ENCODE data around the gene ARAP2. TPM values are rescaled to one million over a fixed set of nuclear protein-coding genes. Genes with fewer than 3 reads are reported as not detected.

ARAP2 gene
- total RNA-seq, 1 experiment from 2014 or later, result 5.5 TPM

GRCh38 chr4:36189511-36190226, 54.6 kb downstream of the ARAP2 start:
- in situ Hi-C loops (cut with HindIII; ENCODE audit: low pct_unique_long_range_greater_than_20kb, low sequenced_read_pairs), result no loop called here
- BruUV-seq (replicated peaks), result no TSS peak
- ATAC-seq (no peak), DNase-seq (ENCODE audit: low read depth, low spot score) (no peak)
- Histone ChIP-seq H3K27me3 (ENCODE audit: control insufficient read depth, insufficient read depth, low read length) (no peaks in the 10 kb centered on the region), H3K36me3 (ENCODE audit: control insufficient read depth, insufficient read depth, low read length) (no peaks in the 10 kb centered on the region), H3K9me3 (ENCODE audit: control insufficient read depth, insufficient read depth, low read depth, low read length) (no peaks in the 10 kb centered on the region), H3K27ac (ENCODE audit: low read length) (no peak overlapping the region), H3K4me1 (ENCODE audit: control insufficient read depth, insufficient read depth, low read length) (no peaks in the 10 kb centered on the region), H3K4me3 (ENCODE audit: low read depth in 2 of 2, low read length in 2 of 2) (no peak overlapping the region)
- ChIA-PET CTCF (interaction anchor here (0.7 kb wide), 1 partner anchor 30 kb away, joined by 3 read pairs; no protein-coding TSS in a partner anchor), POLR2A (no interaction called here)
- no peak for TF ChIP-seq TCF7L2 (IDR thresholded peaks at IDR 0.05; ENCODE audit: low read depth, low read length)
- TF ChIP-seq CTCF (IDR thresholded peaks at IDR 0.05), result no peak
- no peak for TF ChIP-seq POLR2AphosphoS5 (IDR thresholded peaks at IDR 0.05; ENCODE audit: low read depth, low read length)
- intact Hi-C loops (cut with micrococcal nuclease; ENCODE audit: unreplicated experiment), result no loop called here

- Histone ChIP-seq H3K4me3 (ENCODE audit: low read depth in 2 of 2, low read length in 2 of 2) (no peak overlapping the region), H3K36me3 (ENCODE audit: control insufficient read depth, insufficient read depth, low read length) (no peaks in the 10 kb centered on the region), H3K27ac (ENCODE audit: low read length) (no peak overlapping the region), H3K27me3 (ENCODE audit: control insufficient read depth, insufficient read depth, low read length) (no peaks in the 10 kb centered on the region), H3K9me3 (ENCODE audit: control insufficient read depth, insufficient read depth, low read depth, low read length) (no peaks in the 10 kb centered on the region), H3K4me1 (ENCODE audit: control insufficient read depth, insufficient read depth, low read length) (no peaks in the 10 kb centered on the region)
- in situ Hi-C loops (cut with HindIII; ENCODE audit: low pct_unique_long_range_greater_than_20kb, low sequenced_read_pairs) (no loop called here), intact Hi-C loops (cut with micrococcal nuclease; ENCODE audit: unreplicated experiment) (no loop called here)
- TF ChIP-seq CTCF (IDR thresholded peaks at IDR 0.05) (peak; percentile 47; the same call in 1 of the 2 replicates), POLR2AphosphoS5 (IDR thresholded peaks at IDR 0.05; ENCODE audit: low read depth, low read length) (no peak)
- no TSS peak for BruUV-seq (replicated peaks)
- ATAC-seq, result no peak
- peak; percentile 25 for DNase-seq (ENCODE audit: low read depth, low spot score)
- ChIA-PET POLR2A (no interaction called here), CTCF (no interaction called here)
Measured at GRCh38 chr4:36187723-36188333, 56.5 kb downstream of the ARAP2 start.

- Histone ChIP-seq H3K36me3 (ENCODE audit: control insufficient read depth, insufficient read depth, low read length) (no peaks in the 10 kb centered on the region), H3K9me3 (ENCODE audit: control insufficient read depth, insufficient read depth, low read depth, low read length) (no peaks in the 10 kb centered on the region), H3K4me3 (ENCODE audit: low read depth in 2 of 2, low read length in 2 of 2) (no peak overlapping the region), H3K4me1 (ENCODE audit: control insufficient read depth, insufficient read depth, low read length) (no peaks in the 10 kb centered on the region), H3K27ac (ENCODE audit: low read length) (no peak overlapping the region), H3K27me3 (ENCODE audit: control insufficient read depth, insufficient read depth, low read length) (no peaks in the 10 kb centered on the region)
- BruUV-seq (replicated peaks), result no TSS peak
- no peak for TF ChIP-seq TCF7L2 (IDR thresholded peaks at IDR 0.05; ENCODE audit: low read depth, low read length)
- no peak for TF ChIP-seq SIN3A (IDR thresholded peaks at IDR 0.05; ENCODE audit: borderline replicate concordance, insufficient read depth, low read depth, low read length)
- TF ChIP-seq REST (IDR thresholded peaks at IDR 0.05; ENCODE audit: insufficient read depth in 1 of 2, low read depth in 2 of 2, low read length in 1 of 2), result no peak
- TF ChIP-seq CTCF (IDR thresholded peaks at IDR 0.05), result no peak
- TF ChIP-seq POLR2AphosphoS5 (IDR thresholded peaks at IDR 0.05; ENCODE audit: low read depth, low read length), result no peak
- in situ Hi-C loops (cut with HindIII; ENCODE audit: low pct_unique_long_range_greater_than_20kb, low sequenced_read_pairs) (no loop called here), intact Hi-C loops (cut with micrococcal nuclease; ENCODE audit: unreplicated experiment) (no loop called here)
- no peak for ATAC-seq
- ChIA-PET POLR2A (no interaction called here), CTCF (interaction anchor here (0.5 kb wide), 1 partner anchor 656 kb away, joined by 4 read pairs; no protein-coding TSS in a partner anchor)
- DNase-seq (ENCODE audit: low read depth, low spot score), result no peak
Measured at GRCh38 chr4:36183665-36184393, 60.5 kb downstream of the ARAP2 start.

Data from Panc1 (cell line).